Measurements from ENCODE around the gene PRG3. TPM values are rescaled to one million over a fixed set of nuclear protein-coding genes. Genes with fewer than 3 reads are reported as not detected.

Gene PRG3
- total and polyA plus RNA-seq, 2 of the 13 experiments (the other 11 are each of a cell fraction or from before 2014, with no cell fraction given) = not detected

DNA sequence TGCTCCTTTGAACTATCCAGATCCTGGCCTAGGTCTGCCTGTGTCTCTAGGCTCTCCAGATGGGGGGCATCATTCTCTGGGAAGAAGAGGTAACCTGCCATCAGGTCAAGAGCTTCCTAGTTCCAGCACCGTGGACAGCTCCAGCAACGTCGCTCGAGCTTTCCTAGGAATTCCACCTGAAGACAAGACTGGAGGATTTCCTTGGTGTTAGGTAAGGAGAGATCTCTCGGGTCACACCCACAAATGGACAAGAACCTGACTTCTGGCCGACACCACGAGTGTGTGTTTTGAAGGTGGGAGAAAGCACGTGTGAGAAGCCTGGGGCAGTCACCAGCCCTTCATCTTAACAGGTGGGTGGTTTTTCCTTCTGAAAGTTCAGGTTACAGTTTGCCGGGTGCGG, 1.2 kb downstream of the PRG3 start (continued):
- TF ChIP-seq, protein P1, sequence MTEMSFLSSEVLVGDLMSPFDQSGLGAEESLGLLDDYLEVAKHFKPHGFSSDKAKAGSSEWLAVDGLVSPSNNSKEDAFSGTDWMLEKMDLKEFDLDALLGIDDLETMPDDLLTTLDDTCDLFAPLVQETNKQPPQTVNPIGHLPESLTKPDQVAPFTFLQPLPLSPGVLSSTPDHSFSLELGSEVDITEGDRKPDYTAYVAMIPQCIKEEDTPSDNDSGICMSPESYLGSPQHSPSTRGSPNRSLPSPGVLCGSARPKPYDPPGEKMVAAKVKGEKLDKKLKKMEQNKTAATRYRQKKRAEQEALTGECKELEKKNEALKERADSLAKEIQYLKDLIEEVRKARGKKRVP (CRISPR knock-in tag; IDR thresholded peaks at IDR 0.05) = no peak
- no peak for TF ChIP-seq KDM3A (CRISPR knock-in tag; IDR thresholded peaks at IDR 0.05; ENCODE audit: low read depth)

DNA sequence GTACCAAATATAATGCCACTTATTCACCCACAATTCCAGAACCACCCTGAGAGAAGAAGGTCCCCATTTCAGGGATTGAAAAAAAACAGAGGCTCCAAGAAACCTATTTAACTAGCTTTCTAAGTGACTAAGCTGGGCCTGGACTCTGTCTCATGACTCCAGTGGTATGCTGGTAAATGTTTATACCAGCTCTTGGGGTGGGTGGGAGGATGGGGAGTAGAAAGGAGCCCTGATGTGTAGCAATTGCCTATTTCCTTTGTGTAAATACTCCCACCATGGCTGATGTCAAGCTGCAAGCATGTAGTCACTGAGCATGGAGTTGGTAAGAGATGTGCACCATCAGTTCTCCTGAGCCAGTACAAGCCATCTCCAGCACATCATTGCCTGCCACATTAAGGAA, 2.8 kb downstream of the PRG3 start:
- Histone ChIP-seq H3K4me1 (ENCODE audit: insufficient read depth, low read length) (peaks cover 13% of the 10 kb centered on the region), H4K20me1 (ENCODE audit: insufficient read depth, low read length) (no peaks in the 10 kb centered on the region), H3K27me3 (ENCODE audit: control insufficient read depth in 1 of 2, insufficient read depth in 2 of 2, low read length in 2 of 2) (no peaks in the 10 kb centered on the region; a peak in 1 of 5 replicates), H3K36me3 (replicated peaks in 1 of 2; ENCODE audit: control insufficient read depth in 1 of 2, insufficient read depth in 2 of 2, low read length in 2 of 2) (no peaks in the 10 kb centered on the region), H3K4me3 (replicated peaks in 1 of 3; ENCODE audit: insufficient read depth in 1 of 3, low read depth in 2 of 3, low read length in 3 of 3) (no peak overlapping the region), H3K4me2 (ENCODE audit: low read depth, low read length) (no peak overlapping the region), H3K9ac (ENCODE audit: insufficient read depth, low read depth, low read length) (no peak overlapping the region), H3K9me3 (ENCODE audit: low read length) (no peaks in the 10 kb centered on the region), H2AFZ (ENCODE audit: low read length) (no peak overlapping the region), H3K27ac (ENCODE audit: extremely low read length, insufficient read depth, low read length) (no peak overlapping the region), H3K79me2 (ENCODE audit: insufficient read depth, low read length) (no peaks in the 10 kb centered on the region)
- ChIA-PET POLR2A (interaction anchor here (0.9 kb wide), 1 partner anchor 42 kb away, joined by 4 read pairs; the partner anchor contains the start of gene SSRP1), CTCF (ENCODE audit: low intra/inter-chr PET ratio, low total read pairs) (no interaction called here)
- in situ Hi-C loops (cut with HindIII; ENCODE audit: extremely low pct_ligation_motif_present, low pct_unique_long_range_greater_than_20kb) = no loop called here
- BruUV-seq (replicated peaks) = no TSS peak
- DNase-seq (ENCODE audit: low spot score) = peak; percentile 21
- FAIRE-seq = no peak
- peak; percentile 54; the same call in 2 of the 3 replicates for ATAC-seq
- intact Hi-C loops (cut with micrococcal nuclease; ENCODE audit: unreplicated experiment) = no loop called here
- TF ChIP-seq ZNF75D (CRISPR knock-in tag; IDR thresholded peaks at IDR 0.05; ENCODE audit: borderline replicate concordance) (no peak), KLF11 (CRISPR knock-in tag; IDR thresholded peaks at IDR 0.05) (no peak), ZFAT (CRISPR knock-in tag; conservative IDR thresholded peaks at IDR 0.05) (no peak), ZNF556 (CRISPR knock-in tag; IDR thresholded peaks at IDR 0.05; ENCODE audit: borderline replicate concordance) (no peak), FOXK1 (CRISPR knock-in tag; IDR thresholded peaks at IDR 0.05; ENCODE audit: borderline replicate concordance, low read depth) (no peak), ZNF543 (CRISPR knock-in tag; IDR thresholded peaks at IDR 0.05) (no peak), ZNF850 (CRISPR knock-in tag; conservative IDR thresholded peaks at IDR 0.05) (no peak), ZNF367 (CRISPR knock-in tag; IDR thresholded peaks at IDR 0.05; ENCODE audit: borderline replicate concordance) (no peak), PITX1 (CRISPR knock-in tag; IDR thresholded peaks at IDR 0.05) (no peak), ZBTB3 (CRISPR knock-in tag; IDR thresholded peaks at IDR 0.05; ENCODE audit: borderline replicate concordance, low read depth) (no peak), FOXP1 (IDR thresholded peaks at IDR 0.05) (no peak), FOXP1 (CRISPR knock-in tag; IDR thresholded peaks at IDR 0.05) (no peak)
- TF ChIP-seq, protein P2, sequence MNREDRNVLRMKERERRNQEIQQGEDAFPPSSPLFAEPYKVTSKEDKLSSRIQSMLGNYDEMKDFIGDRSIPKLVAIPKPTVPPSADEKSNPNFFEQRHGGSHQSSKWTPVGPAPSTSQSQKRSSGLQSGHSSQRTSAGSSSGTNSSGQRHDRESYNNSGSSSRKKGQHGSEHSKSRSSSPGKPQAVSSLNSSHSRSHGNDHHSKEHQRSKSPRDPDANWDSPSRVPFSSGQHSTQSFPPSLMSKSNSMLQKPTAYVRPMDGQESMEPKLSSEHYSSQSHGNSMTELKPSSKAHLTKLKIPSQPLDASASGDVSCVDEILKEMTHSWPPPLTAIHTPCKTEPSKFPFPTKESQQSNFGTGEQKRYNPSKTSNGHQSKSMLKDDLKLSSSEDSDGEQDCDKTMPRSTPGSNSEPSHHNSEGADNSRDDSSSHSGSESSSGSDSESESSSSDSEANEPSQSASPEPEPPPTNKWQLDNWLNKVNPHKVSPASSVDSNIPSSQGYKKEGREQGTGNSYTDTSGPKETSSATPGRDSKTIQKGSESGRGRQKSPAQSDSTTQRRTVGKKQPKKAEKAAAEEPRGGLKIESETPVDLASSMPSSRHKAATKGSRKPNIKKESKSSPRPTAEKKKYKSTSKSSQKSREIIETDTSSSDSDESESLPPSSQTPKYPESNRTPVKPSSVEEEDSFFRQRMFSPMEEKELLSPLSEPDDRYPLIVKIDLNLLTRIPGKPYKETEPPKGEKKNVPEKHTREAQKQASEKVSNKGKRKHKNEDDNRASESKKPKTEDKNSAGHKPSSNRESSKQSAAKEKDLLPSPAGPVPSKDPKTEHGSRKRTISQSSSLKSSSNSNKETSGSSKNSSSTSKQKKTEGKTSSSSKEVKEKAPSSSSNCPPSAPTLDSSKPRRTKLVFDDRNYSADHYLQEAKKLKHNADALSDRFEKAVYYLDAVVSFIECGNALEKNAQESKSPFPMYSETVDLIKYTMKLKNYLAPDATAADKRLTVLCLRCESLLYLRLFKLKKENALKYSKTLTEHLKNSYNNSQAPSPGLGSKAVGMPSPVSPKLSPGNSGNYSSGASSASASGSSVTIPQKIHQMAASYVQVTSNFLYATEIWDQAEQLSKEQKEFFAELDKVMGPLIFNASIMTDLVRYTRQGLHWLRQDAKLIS (CRISPR knock-in tag; IDR thresholded peaks at IDR 0.05) = no peak
- TF ChIP-seq, protein P3, sequence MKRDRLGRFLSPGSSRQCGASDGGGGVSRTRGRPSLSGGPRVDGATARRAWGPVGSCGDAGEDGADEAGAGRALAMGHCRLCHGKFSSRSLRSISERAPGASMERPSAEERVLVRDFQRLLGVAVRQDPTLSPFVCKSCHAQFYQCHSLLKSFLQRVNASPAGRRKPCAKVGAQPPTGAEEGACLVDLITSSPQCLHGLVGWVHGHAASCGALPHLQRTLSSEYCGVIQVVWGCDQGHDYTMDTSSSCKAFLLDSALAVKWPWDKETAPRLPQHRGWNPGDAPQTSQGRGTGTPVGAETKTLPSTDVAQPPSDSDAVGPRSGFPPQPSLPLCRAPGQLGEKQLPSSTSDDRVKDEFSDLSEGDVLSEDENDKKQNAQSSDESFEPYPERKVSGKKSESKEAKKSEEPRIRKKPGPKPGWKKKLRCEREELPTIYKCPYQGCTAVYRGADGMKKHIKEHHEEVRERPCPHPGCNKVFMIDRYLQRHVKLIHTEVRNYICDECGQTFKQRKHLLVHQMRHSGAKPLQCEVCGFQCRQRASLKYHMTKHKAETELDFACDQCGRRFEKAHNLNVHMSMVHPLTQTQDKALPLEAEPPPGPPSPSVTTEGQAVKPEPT (CRISPR knock-in tag; IDR thresholded peaks at IDR 0.05; ENCODE audit: low read depth) = no peak
- TF ChIP-seq, protein P4, sequence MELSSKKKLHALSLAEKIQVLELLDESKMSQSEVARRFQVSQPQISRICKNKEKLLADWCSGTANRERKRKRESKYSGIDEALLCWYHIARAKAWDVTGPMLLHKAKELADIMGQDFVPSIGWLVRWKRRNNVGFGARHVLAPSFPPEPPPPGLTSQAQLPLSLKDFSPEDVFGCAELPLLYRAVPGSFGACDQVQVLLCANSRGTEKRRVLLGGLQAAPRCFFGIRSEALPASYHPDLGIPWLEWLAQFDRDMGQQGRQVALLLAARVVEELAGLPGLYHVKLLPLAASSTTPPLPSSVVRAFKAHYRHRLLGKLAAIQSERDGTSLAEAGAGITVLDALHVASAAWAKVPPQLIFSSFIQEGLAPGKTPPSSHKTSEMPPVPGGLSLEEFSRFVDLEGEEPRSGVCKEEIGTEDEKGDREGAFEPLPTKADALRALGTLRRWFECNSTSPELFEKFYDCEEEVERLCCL (CRISPR knock-in tag; IDR thresholded peaks at IDR 0.05; ENCODE audit: borderline replicate concordance) = no peak

Measured in HepG2 (cell line).